NCI-H2196 treated with DMSO at 0.1 percent for 48 hours (cell line): ENCODE results near the gene ZNF345.

Experiments
- DNase-seq: peaks from one replicate; lab custom pipeline; 2025; ENCODE audit not compliant: unreplicated experiment; lab: John Stamatoyannopoulos, UW

Gene ZNF345

GRCh38 chr19:36916991-36917390, 66.3 kb downstream of the ZNF345 start:
- no peak for DNase-seq

GRCh38 chr19:36918090-36918489, 67.4 kb downstream of the ZNF345 start:
- DNase-seq: no peak
